Caco-2 (cell line): Measurements from ENCODE around the gene SLC27A3. TPM values are rescaled to one million over a fixed set of nuclear protein-coding genes. Genes with fewer than 3 reads are reported as not detected.

Experiments
- BruUV-seq: library from RNA; stranded (reverse); fragments of 400-500 nt; replicated peaks from 2 replicates; lab custom pipeline; 2021; lab: Mats Ljungman, UMichigan
- CTCF ChIA-PET: fragments of 300-600 bp; sonication (Branson Sonifier 250); formaldehyde crosslinking; loops from one replicate; lab custom pipeline; 2022; ENCODE audit warnings: antibody characterized with exemption; lab: Charles Lee
- POLR2A ChIA-PET: fragments of 300-600 bp; sonication (Branson Sonifier 250); formaldehyde crosslinking; loops from one replicate; lab custom pipeline; 2022; ENCODE audit warnings: antibody characterized with exemption; lab: Charles Lee
- DNase-seq, 2 experiments: peaks; one replicate each; pipeline versions ENCODE4 v3.0.0 to v3.0.0-alpha.2; 2020 to 2022
- H3K27me3 ChIP-seq: replicated peaks from 2 replicates; pipeline ENCODE4 v1.6.0; 2011; ENCODE audit warnings: low read length; ENCODE audit not compliant: control insufficient read depth, insufficient read depth
- H3K36me3 ChIP-seq: 2 replicates; pipeline ENCODE4 v1.5.1; 2011; ENCODE audit warnings: low read length; ENCODE audit not compliant: control insufficient read depth, insufficient read depth
- H3K4me1 ChIP-seq: fragments of 250-450 bp; sonication (Bioruptor Pico); 2 replicates; pipeline ENCODE4 v1.5.1; 2020; ENCODE audit warnings: mild to moderate bottlenecking
- H3K4me3 ChIP-seq: 2 replicates; pipeline ENCODE4 v1.5.1; 2011; ENCODE audit warnings: low read depth, mild to moderate bottlenecking, control low read depth, low read length
- H3K9me3 ChIP-seq: fragments of 250-450 bp; sonication (Bioruptor Pico); 2 replicates; pipeline ENCODE4 v1.5.1; 2020; ENCODE audit warnings: mild to moderate bottlenecking, moderate library complexity
- H3K27ac Mint-ChIP-seq: one replicate; pipeline ENCODE4 v1.8.0; 2022; ENCODE audit warnings: mixed read lengths; ENCODE audit not compliant: unreplicated experiment
- H3K27me3 Mint-ChIP-seq: one replicate; pipeline ENCODE4 v1.8.0; 2022; ENCODE audit warnings: mixed read lengths; ENCODE audit not compliant: insufficient read depth, unreplicated experiment
- H3K36me3 Mint-ChIP-seq: one replicate; pipeline ENCODE4 v1.8.0; 2022; ENCODE audit warnings: mild to moderate bottlenecking, mixed read lengths; ENCODE audit not compliant: insufficient read depth, unreplicated experiment
- H3K4me1 Mint-ChIP-seq: one replicate; pipeline ENCODE4 v1.8.0; 2022; ENCODE audit warnings: low read depth, mixed read lengths; ENCODE audit not compliant: unreplicated experiment
- H3K4me3 Mint-ChIP-seq: one replicate; pipeline ENCODE4 v1.8.0; 2022; ENCODE audit warnings: mild to moderate bottlenecking, moderate library complexity, mixed read lengths; ENCODE audit not compliant: unreplicated experiment
- H3K9me3 Mint-ChIP-seq: one replicate; pipeline ENCODE4 v1.8.0; 2022; ENCODE audit warnings: mixed read lengths; ENCODE audit not compliant: unreplicated experiment
- CTCF ChIP-seq, 2 experiments: fragments of 200-600 bp in 1 of 2; IDR thresholded peaks; 1 replicate in 1 of 2; 2 replicates in 1 of 2; pipeline versions ENCODE4 v1.5.1 to v1.8.0; 2011 to 2022; ENCODE audit warnings: antibody characterized with exemption in 1 of 2, control low read depth in 1 of 2, inconsistent platforms in 1 of 2, low read depth in 1 of 2, low read length in 1 of 2, mild to moderate bottlenecking in 1 of 2, moderate library complexity in 1 of 2; ENCODE audit not compliant: insufficient read depth in 1 of 2, severe bottlenecking in 1 of 2, unreplicated experiment in 1 of 2
- intact Hi-C: fragments of 100-400 bp; cut with micrococcal nuclease; formaldehyde crosslinking; loops from one replicate; pipeline ENCODE4 v1.10.0; 2022; ENCODE audit not compliant: unreplicated experiment
- total RNA-seq: library from RNA; stranded (reverse); gene quantifications from 2 replicates; pipeline ENCODE4 v1.2.3, GENCODE V29; 2022

SLC27A3 gene
- total RNA-seq, 1 experiment from 2014 or later, result 22.8 TPM

- no peaks in the 10 kb centered on the region for H3K27me3 ChIP-seq
- intact Hi-C loops, result loop anchor here (10.0 kb wide), 1 partner anchor 259 kb away; no protein-coding TSS in a partner anchor
- peaks cover 4% of the 10 kb centered on the region for H3K36me3 ChIP-seq
- no peak overlapping the region for H3K27ac Mint-ChIP-seq
- H3K4me1 Mint-ChIP-seq, result peaks cover 11% of the 10 kb centered on the region
- ChIA-PET CTCF (interaction anchor here (2.4 kb wide), 1 partner anchor 96 kb away, joined by 6 read pairs; no protein-coding TSS in a partner anchor), POLR2A (interaction anchor here (0.6 kb wide), 1 partner anchor 377 kb away, joined by 3 read pairs; no protein-coding TSS in a partner anchor)
- no peaks in the 10 kb centered on the region for H3K9me3 Mint-ChIP-seq
- no peaks in the 10 kb centered on the region for H3K27me3 Mint-ChIP-seq
- DNase-seq, result no peak
- no peak for TF ChIP-seq CTCF (IDR thresholded peaks at IDR 0.05; ENCODE audit: insufficient read depth in 1 of 2, low read depth in 1 of 2, low read length in 1 of 2, severe bottlenecking in 1 of 2, unreplicated experiment in 1 of 2)
- H3K36me3 Mint-ChIP-seq, result peaks cover 33% of the 10 kb centered on the region
- H3K4me3 ChIP-seq, result no peak overlapping the region
- TSS peak; percentile 52 for BruUV-seq
- peaks cover 16% of the 10 kb centered on the region for H3K4me1 ChIP-seq
- no peaks in the 10 kb centered on the region for H3K9me3 ChIP-seq
- H3K4me3 Mint-ChIP-seq, result no peak overlapping the region
Measured at GRCh38 chr1:153774026-153774595, 1.1 kb upstream of the SLC27A3 start.

- Histone ChIP-seq H3K27me3 (no peaks in the 10 kb centered on the region), H3K4me1 (peaks cover 11% of the 10 kb centered on the region), H3K9me3 (no peaks in the 10 kb centered on the region), H3K36me3 (peaks cover 3% of the 10 kb centered on the region; the same call in 1 of the 2 replicates), H3K4me3 (peak overlapping the region; percentile 55)
- no peak for TF ChIP-seq CTCF (IDR thresholded peaks at IDR 0.05; ENCODE audit: insufficient read depth in 1 of 2, low read depth in 1 of 2, low read length in 1 of 2, severe bottlenecking in 1 of 2, unreplicated experiment in 1 of 2)
- DNase-seq, result peak; percentile 86 to 87
- CTCF ChIA-PET, result interaction anchor here (0.6 to 2.4 kb wide), 9 partner anchors 17 to 269 kb away, joined by 3 to 7 read pairs (median 4); partner anchors contain the start of genes CREB3L4, INTS3 and S100A13
- no TSS peak for BruUV-seq
- H3K4me3 Mint-ChIP-seq, result peak overlapping the region; percentile 82
- H3K36me3 Mint-ChIP-seq, result peaks cover 29% of the 10 kb centered on the region
- POLR2A ChIA-PET, result interaction anchor here (0.6 to 1.8 kb wide), 10 partner anchors 8 to 445 kb away, joined by 3 to 11 read pairs (median 6); partner anchors contain the start of genes CHTOP, CREB3L4, INTS3 and RPS27
- no peaks in the 10 kb centered on the region for H3K9me3 Mint-ChIP-seq
- intact Hi-C loops, result loop anchor here (10.0 kb wide), 1 partner anchor 261 kb away; no protein-coding TSS in a partner anchor
- H3K27ac Mint-ChIP-seq, result peak overlapping the region; percentile 59
- H3K4me1 Mint-ChIP-seq, result no peaks in the 10 kb centered on the region
- H3K27me3 Mint-ChIP-seq, result no peaks in the 10 kb centered on the region
Measured at GRCh38 chr1:153775458-153776327, 486 bp downstream of the SLC27A3 start.

GRCh38 chr1:153776352-153776751 is 1.1 kb downstream of the SLC27A3 start:
- H3K27me3 Mint-ChIP-seq, result no peaks in the 10 kb centered on the region
- Histone ChIP-seq H3K4me1 (peaks cover 11% of the 10 kb centered on the region), H3K36me3 (peaks cover 3% of the 10 kb centered on the region; the same call in 1 of the 2 replicates), H3K4me3 (peak overlapping the region; percentile 55), H3K9me3 (no peaks in the 10 kb centered on the region), H3K27me3 (no peaks in the 10 kb centered on the region)
- intact Hi-C loops, result loop anchor here (10.0 kb wide), 1 partner anchor 262 kb away; no protein-coding TSS in a partner anchor
- H3K9me3 Mint-ChIP-seq, result no peaks in the 10 kb centered on the region
- ChIA-PET POLR2A (interaction anchor here (0.6 to 1.8 kb wide), 6 partner anchors 48 to 444 kb away, joined by 4 to 11 read pairs (median 6); partner anchors contain the start of genes CHTOP, CREB3L4 and INTS3), CTCF (interaction anchor here (1.1 to 2.4 kb wide), 6 partner anchors 17 to 191 kb away, joined by 3 to 7 read pairs (median 5); partner anchors contain the start of genes CREB3L4, INTS3 and S100A13)
- H3K36me3 Mint-ChIP-seq, result peaks cover 28% of the 10 kb centered on the region
- H3K4me3 Mint-ChIP-seq, result peak overlapping the region; percentile 82
- no peak for TF ChIP-seq CTCF (IDR thresholded peaks at IDR 0.05; ENCODE audit: insufficient read depth in 1 of 2, low read depth in 1 of 2, low read length in 1 of 2, severe bottlenecking in 1 of 2, unreplicated experiment in 1 of 2)
- no peak for DNase-seq
- no peaks in the 10 kb centered on the region for H3K4me1 Mint-ChIP-seq
- H3K27ac Mint-ChIP-seq, result no peak overlapping the region
- BruUV-seq, result no TSS peak
